Brain pericyte (primary cell): Measurements from ENCODE around the gene ETV6.

Experiments
- DNase-seq: peaks from one replicate; pipeline ENCODE4 v3.0.0-alpha.2; 2012; ENCODE audit warnings: low read depth, low spot score

ETV6 gene

GRCh38 chr12:11856971-11857370 lies 207.5 kb downstream of the ETV6 start:
- no peak for DNase-seq

- DNase-seq = no peak
These were observed 210.4 kb downstream of the ETV6 start for GRCh38 chr12:11859705-11860425.

- DNase-seq = no peak
These were observed 211.8 kb downstream of the ETV6 start for GRCh38 chr12:11861155-11861863.

- no peak for DNase-seq
These were observed 212.6 kb downstream of the ETV6 start for GRCh38 chr12:11861864-11862600.

- DNase-seq = no peak
These were observed 213.3 kb downstream of the ETV6 start for GRCh38 chr12:11862798-11863197.

- no peak for DNase-seq
These were observed 214.0 kb downstream of the ETV6 start for GRCh38 chr12:11863478-11863906.

- no peak for DNase-seq
These were observed 214.5 kb downstream of the ETV6 start for GRCh38 chr12:11863988-11864387.

GRCh38 chr12:11865824-11866223 lies 216.3 kb downstream of the ETV6 start:
- no peak for DNase-seq

- DNase-seq = no peak
These were observed 218.6 kb downstream of the ETV6 start for GRCh38 chr12:11868027-11868426.

GRCh38 chr12:11869406-11869805 lies 219.9 kb downstream of the ETV6 start:
- no peak for DNase-seq

- no peak for DNase-seq
These were observed 220.6 kb downstream of the ETV6 start for GRCh38 chr12:11870041-11870451.

- no peak for DNase-seq
These were observed 222.6 kb downstream of the ETV6 start for GRCh38 chr12:11872055-11872454.

GRCh38 chr12:11875414-11875935 lies 226.0 kb downstream of the ETV6 start:
- no peak for DNase-seq

GRCh38 chr12:11876307-11876706 lies 226.8 kb downstream of the ETV6 start:
- no peak for DNase-seq

GRCh38 chr12:11877102-11877826 lies 227.8 kb downstream of the ETV6 start:
- no peak for DNase-seq

- peak; percentile 42 for DNase-seq
These were observed 228.7 kb downstream of the ETV6 start for GRCh38 chr12:11877869-11878780.

- DNase-seq = no peak
These were observed 229.8 kb downstream of the ETV6 start for GRCh38 chr12:11879306-11879705.

- DNase-seq = no peak
These were observed 230.9 kb downstream of the ETV6 start for GRCh38 chr12:11880381-11880780.

- DNase-seq = no peak
These were observed 232.4 kb downstream of the ETV6 start for GRCh38 chr12:11881835-11882234.

GRCh38 chr12:11882301-11883019 lies 233.0 kb downstream of the ETV6 start:
- DNase-seq = no peak
